Esophagus muscularis mucosa (tissue), 3 donors: ENCODE data around the gene MMS19.

Source experiments
- CTCF ChIP-seq, 3 experiments: fragments of 200-600 bp in 2 of 3; fragments of 450-650 bp in 1 of 3; sonication (generic) in 2 of 3; IDR thresholded peaks; one replicate each; pipeline ENCODE4 v1.5.1; 2017 to 2019; ENCODE audit warnings: antibody characterized with exemption in 3 of 3, mild to moderate bottlenecking in 2 of 3, moderate library complexity in 1 of 3
- POLR2AphosphoS5 ChIP-seq, 2 donors: sonication (generic); formaldehyde crosslinking; IDR thresholded peaks; one replicate each; pipeline ENCODE4 v1.6.1; 2017; ENCODE audit warnings: antibody characterized with exemption in 2 of 2

- TF ChIP-seq CTCF (IDR thresholded peaks at IDR 0.05), result no peak
- TF ChIP-seq POLR2AphosphoS5 (IDR thresholded peaks at IDR 0.05), result no peak
Measured at GRCh38 chr10:97531401-97531986, 33.3 kb upstream of the MMS19 start.
